NCI-H774 (cell line): Measurements from ENCODE around the gene MAPK8IP1.
A peak's percentile ranks its signal among the peaks of the same experiment; 100 is the strongest.

ENCODE experiments used
- DNase-seq: peaks from one replicate; lab custom pipeline; 2025; lab: John Stamatoyannopoulos, UW

Gene MAPK8IP1

GRCh38 chr11:45926536-45927331 lies 41.3 kb downstream of the MAPK8IP1 start:
- DNase-seq, result no peak

GRCh38 chr11:45927332-45927683 lies 41.9 kb downstream of the MAPK8IP1 start:
- DNase-seq, result no peak

GRCh38 chr11:45927684-45928413 lies 42.4 kb downstream of the MAPK8IP1 start:
- DNase-seq, result no peak

GRCh38 chr11:45928535-45929215 lies 43.2 kb downstream of the MAPK8IP1 start:
- DNase-seq, result no peak

GRCh38 chr11:45929486-45930030 lies 44.1 kb downstream of the MAPK8IP1 start:
- DNase-seq, result no peak

GRCh38 chr11:45930031-45930794 lies 44.8 kb downstream of the MAPK8IP1 start:
- DNase-seq, result peak; percentile 94

GRCh38 chr11:45930951-45931570 lies 45.6 kb downstream of the MAPK8IP1 start:
- no peak for DNase-seq

GRCh38 chr11:45931739-45932138 lies 46.3 kb downstream of the MAPK8IP1 start:
- no peak for DNase-seq

- DNase-seq, result no peak
Measured at GRCh38 chr11:45932217-45932616, 46.8 kb downstream of the MAPK8IP1 start.

GRCh38 chr11:45933131-45933831 lies 47.8 kb downstream of the MAPK8IP1 start:
- DNase-seq, result no peak

GRCh38 chr11:45933846-45934579 lies 48.6 kb downstream of the MAPK8IP1 start:
- DNase-seq, result no peak

GRCh38 chr11:45934580-45935318 lies 49.3 kb downstream of the MAPK8IP1 start:
- DNase-seq, result no peak

- no peak for DNase-seq
Measured at GRCh38 chr11:45935349-45936064, 50.1 kb downstream of the MAPK8IP1 start.

- DNase-seq, result no peak
Measured at GRCh38 chr11:45936511-45937054, 51.1 kb downstream of the MAPK8IP1 start.

GRCh38 chr11:45937916-45938315 lies 52.5 kb downstream of the MAPK8IP1 start:
- DNase-seq, result no peak

GRCh38 chr11:45939836-45940235 lies 54.4 kb downstream of the MAPK8IP1 start:
- DNase-seq, result no peak

GRCh38 chr11:45941285-45941684 lies 55.8 kb downstream of the MAPK8IP1 start:
- DNase-seq, result no peak

- DNase-seq, result no peak
Measured at GRCh38 chr11:45942381-45942780, 56.9 kb downstream of the MAPK8IP1 start.
